Activated CD8-positive, alpha-beta T cell treated with anti-CD3 and anti-CD28 coated beads, Interleukin-2, amount 10 ng/mL, durations not matched to agents 7 days and 5 days (primary cell): ENCODE results near the gene COPB2. TPM values are rescaled to one million over a fixed set of nuclear protein-coding genes. Genes with fewer than 3 reads are reported as not detected.

Source experiments
- ATAC-seq: fragments of 150-1000 bp; cut with Tn5 transposase; one replicate; pipeline ENCODE4 v1.10.0; 2021; ENCODE audit warnings: moderate library complexity
- CTCF ChIA-PET: fragments of 350-600 bp; sonication (Branson Sonifier 250); formaldehyde crosslinking; loops from one replicate; lab custom pipeline; 2021; ENCODE audit warnings: antibody characterized with exemption; lab: Charles Lee
- POLR2A ChIA-PET: fragments of 350-600 bp; sonication (Branson Sonifier 250); formaldehyde crosslinking; loops from one replicate; lab custom pipeline; 2021; ENCODE audit warnings: antibody characterized with exemption; lab: Charles Lee
- DNase-seq: peaks from one replicate; pipeline ENCODE4 v3.0.0-alpha.2; 2020
- H3K27ac Mint-ChIP-seq: one replicate; pipeline ENCODE4 v1.8.0; 2021; ENCODE audit warnings: mild to moderate bottlenecking, mixed read lengths
- H3K27me3 Mint-ChIP-seq: one replicate; pipeline ENCODE4 v1.8.0; 2021; ENCODE audit warnings: low read depth, mixed read lengths
- H3K36me3 Mint-ChIP-seq: one replicate; pipeline ENCODE4 v1.8.0; 2021; ENCODE audit warnings: low read depth, mixed read lengths
- H3K4me1 Mint-ChIP-seq: one replicate; pipeline ENCODE4 v1.8.0; 2021; ENCODE audit warnings: low read depth, mixed read lengths
- H3K4me3 Mint-ChIP-seq: one replicate; pipeline ENCODE4 v1.8.0; 2021; ENCODE audit warnings: mild to moderate bottlenecking, mixed read lengths
- H3K9me3 Mint-ChIP-seq: one replicate; pipeline ENCODE4 v1.8.0; 2022; ENCODE audit warnings: mixed read lengths; ENCODE audit not compliant: insufficient read depth
- total RNA-seq, 2 experiments: library from RNA; stranded (reverse); gene quantifications; one replicate each; pipeline ENCODE4 v1.2.3, GENCODE V29; 2021

Gene COPB2
- total RNA-seq, 2 experiments from 2014 or later: 82.0 to 87.6 TPM

DNA sequence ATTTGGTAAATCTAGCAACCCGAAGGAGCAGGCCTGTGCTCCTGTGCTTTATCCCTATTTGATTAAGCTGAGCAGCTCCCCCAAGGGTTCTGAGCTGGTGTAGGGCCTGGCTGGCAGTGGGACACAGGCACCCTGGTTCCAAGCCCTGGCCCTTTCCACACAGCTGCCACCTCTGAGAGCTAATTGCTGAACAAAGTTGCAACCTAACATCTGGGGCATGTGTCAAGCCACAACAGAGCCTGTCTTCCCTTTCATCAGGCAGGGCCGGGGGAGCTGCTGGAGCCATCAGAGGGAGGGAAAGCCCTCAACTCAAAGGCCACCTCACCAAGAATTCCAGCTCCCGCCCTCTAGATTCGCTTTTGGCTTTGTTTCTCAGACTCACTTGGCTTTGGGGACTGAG, 62.7 kb downstream of the COPB2 start:
- ChIA-PET CTCF (interaction anchor here (1.0 to 1.1 kb wide), 3 partner anchors 16 to 391 kb away, joined by 3 to 4 read pairs (median 3); no protein-coding TSS in a partner anchor), POLR2A (no interaction called here)
- DNase-seq: no peak
- peaks cover 20% of the 10 kb centered on the region for H3K4me1 Mint-ChIP-seq
- H3K36me3 Mint-ChIP-seq: no peaks in the 10 kb centered on the region
- ATAC-seq: no peak
- no peak overlapping the region for H3K4me3 Mint-ChIP-seq
- H3K27me3 Mint-ChIP-seq: peaks cover 2% of the 10 kb centered on the region
- H3K27ac Mint-ChIP-seq: no peak overlapping the region
- H3K9me3 Mint-ChIP-seq: no peaks in the 10 kb centered on the region

DNA sequence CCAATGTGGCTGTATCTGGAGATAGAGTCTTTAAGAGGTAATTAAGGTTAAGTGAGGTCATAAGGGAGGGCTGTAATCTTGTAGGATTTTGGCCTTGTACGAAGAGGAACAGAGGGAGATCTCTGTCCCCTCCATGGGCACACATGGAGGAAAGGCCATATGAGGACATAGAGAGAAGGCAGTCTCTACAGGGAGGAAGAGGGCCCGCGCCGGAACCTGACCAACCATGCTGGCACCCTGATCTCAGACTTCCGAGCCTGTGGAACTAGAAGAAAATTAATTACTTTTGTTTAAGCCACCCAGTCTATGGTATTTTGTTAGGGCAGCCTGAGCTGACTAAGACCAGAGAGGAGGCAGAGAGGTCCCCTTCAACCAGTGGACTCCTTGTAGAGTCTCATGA, 63.3 kb downstream of the COPB2 start:
- DNase-seq: no peak
- peaks cover 20% of the 10 kb centered on the region for H3K4me1 Mint-ChIP-seq
- H3K36me3 Mint-ChIP-seq: no peaks in the 10 kb centered on the region
- ATAC-seq: no peak
- H3K27me3 Mint-ChIP-seq: peaks cover 2% of the 10 kb centered on the region
- no peak overlapping the region for H3K4me3 Mint-ChIP-seq
- ChIA-PET POLR2A (no interaction called here), CTCF (interaction anchor here (1.0 to 1.1 kb wide), 3 partner anchors 15 to 390 kb away, joined by 3 to 4 read pairs (median 3); no protein-coding TSS in a partner anchor)
- H3K27ac Mint-ChIP-seq: no peak overlapping the region
- no peaks in the 10 kb centered on the region for H3K9me3 Mint-ChIP-seq

GRCh38 chr3:139325551-139325950, 63.9 kb downstream of the COPB2 start:
- POLR2A ChIA-PET: no interaction called here
- CTCF ChIA-PET: no interaction called here
- Mint-ChIP-seq H3K9me3 (no peaks in the 10 kb centered on the region), H3K27me3 (peaks cover 4% of the 10 kb centered on the region), H3K27ac (no peak overlapping the region), H3K36me3 (no peaks in the 10 kb centered on the region), H3K4me1 (peaks cover 20% of the 10 kb centered on the region), H3K4me3 (no peak overlapping the region)
- ATAC-seq: no peak
- DNase-seq: no peak

DNA sequence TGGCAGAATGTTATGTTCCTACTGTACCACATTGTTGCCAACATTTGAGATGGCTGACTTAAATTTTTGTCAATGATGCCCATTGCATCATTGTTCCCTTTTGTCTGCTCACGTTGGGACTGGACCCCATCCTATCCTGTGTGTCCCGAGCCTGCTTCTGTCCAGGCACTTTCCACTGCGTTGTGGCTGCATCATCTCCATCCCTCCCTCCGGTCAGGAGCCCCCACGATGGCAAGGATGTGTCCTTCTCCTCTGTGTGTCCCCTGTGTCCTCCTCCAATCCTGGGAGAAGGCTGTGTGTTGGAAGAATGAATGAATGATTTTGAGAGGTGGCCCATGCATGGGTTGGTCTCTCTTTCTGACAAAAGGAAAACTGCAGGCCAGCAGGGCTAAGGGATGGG, 65.0 kb downstream of the COPB2 start:
- ChIA-PET POLR2A (no interaction called here), CTCF (no interaction called here)
- Mint-ChIP-seq H3K4me3 (no peak overlapping the region), H3K27me3 (peaks cover 2% of the 10 kb centered on the region), H3K9me3 (no peaks in the 10 kb centered on the region), H3K36me3 (no peaks in the 10 kb centered on the region), H3K4me1 (peaks cover 17% of the 10 kb centered on the region), H3K27ac (no peak overlapping the region)
- DNase-seq: no peak
- no peak for ATAC-seq

DNA sequence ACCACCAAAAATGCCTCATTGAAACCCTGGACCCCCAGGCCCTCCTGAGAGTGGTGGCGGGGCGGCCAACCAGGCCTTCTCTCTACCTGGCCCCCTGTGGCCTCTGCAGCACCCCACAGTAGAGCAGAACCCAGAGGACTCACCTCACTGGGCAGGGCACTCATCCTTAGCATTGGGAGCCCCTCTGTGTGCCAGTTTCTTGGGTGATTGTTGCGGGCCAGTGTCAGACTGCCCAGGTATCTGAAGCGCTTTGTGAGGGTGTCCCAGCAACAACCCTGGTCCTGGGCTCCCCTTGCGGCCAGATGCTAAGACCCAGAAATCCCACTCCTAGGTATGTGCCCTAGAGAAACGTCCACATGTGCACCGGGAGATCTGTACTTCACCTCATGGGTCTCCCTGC, 66.3 kb downstream of the COPB2 start:
- ATAC-seq (no peak), DNase-seq (no peak)
- Mint-ChIP-seq H3K4me1 (peaks cover 4% of the 10 kb centered on the region), H3K27ac (no peak overlapping the region), H3K27me3 (peaks cover 2% of the 10 kb centered on the region), H3K36me3 (no peaks in the 10 kb centered on the region), H3K4me3 (no peak overlapping the region), H3K9me3 (no peaks in the 10 kb centered on the region)
- ChIA-PET POLR2A (no interaction called here), CTCF (no interaction called here)

DNA sequence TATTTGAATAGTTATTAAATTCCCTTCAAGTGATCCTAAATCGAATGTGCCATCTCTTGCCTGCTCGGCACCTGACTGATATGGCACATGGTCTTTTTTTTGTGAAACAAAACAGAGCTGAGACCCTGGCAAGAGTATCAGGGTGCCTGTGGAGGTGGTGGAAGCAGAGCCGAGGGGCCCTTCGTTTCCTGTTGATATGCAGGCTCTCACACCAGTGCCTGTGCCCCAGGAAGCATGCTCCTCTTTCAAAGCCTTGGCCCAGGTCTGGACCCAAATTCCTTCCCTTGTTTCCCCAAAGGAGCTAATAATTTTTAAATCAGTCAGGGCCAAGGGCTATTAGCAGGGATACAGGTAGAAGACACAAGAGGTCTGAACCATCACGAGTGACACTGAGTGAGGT, 67.1 kb downstream of the COPB2 start:
- DNase-seq (no peak), ATAC-seq (no peak)
- ChIA-PET POLR2A (no interaction called here), CTCF (no interaction called here)
- Mint-ChIP-seq H3K27ac (no peak overlapping the region), H3K27me3 (peaks cover 4% of the 10 kb centered on the region), H3K36me3 (no peaks in the 10 kb centered on the region), H3K9me3 (no peaks in the 10 kb centered on the region), H3K4me1 (no peaks in the 10 kb centered on the region), H3K4me3 (no peak overlapping the region)

DNA sequence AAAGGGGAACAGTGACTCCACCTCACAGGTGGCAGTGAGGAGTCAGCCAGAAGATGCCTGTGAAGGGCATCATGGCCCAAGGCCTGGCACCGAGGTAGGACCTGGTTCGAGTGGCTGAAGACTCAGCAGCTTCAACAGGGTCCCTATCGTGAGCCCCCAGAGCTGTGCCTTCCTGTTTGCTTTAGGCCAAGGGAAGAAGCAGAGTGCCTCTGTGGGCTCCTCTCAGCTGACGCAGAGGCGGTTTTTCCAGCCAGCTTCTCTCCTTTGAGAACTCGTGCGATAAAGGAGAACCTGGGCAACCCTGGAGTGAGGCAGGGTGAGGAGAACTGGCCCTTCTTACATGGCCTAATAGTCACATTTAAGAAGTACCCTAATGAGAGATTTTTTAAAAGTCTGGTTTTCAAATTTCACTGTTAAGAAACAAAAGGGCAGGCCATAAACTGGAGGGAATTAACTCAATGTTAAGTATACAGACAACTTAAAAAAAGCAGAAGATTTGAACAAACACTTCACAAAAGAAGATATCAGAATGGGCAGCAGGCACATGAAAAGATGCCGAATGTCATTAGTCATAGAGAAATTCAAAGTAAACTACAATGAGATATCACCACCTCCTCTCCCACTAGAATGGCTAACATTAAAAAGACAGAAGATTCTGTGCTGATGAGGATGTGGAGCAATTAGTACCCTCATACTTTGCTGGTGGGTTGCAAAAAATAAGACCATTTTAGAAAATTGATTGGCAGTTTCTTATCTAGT, 68.7 kb downstream of the COPB2 start:
- ChIA-PET POLR2A (no interaction called here), CTCF (no interaction called here)
- H3K9me3 Mint-ChIP-seq: no peaks in the 10 kb centered on the region
- no peak overlapping the region for H3K4me3 Mint-ChIP-seq
- DNase-seq (no peak), ATAC-seq (no peak)
- H3K36me3 Mint-ChIP-seq: no peaks in the 10 kb centered on the region
- no peak overlapping the region for H3K27ac Mint-ChIP-seq
- no peaks in the 10 kb centered on the region for H3K4me1 Mint-ChIP-seq
- H3K27me3 Mint-ChIP-seq: peaks cover 10% of the 10 kb centered on the region

DNA sequence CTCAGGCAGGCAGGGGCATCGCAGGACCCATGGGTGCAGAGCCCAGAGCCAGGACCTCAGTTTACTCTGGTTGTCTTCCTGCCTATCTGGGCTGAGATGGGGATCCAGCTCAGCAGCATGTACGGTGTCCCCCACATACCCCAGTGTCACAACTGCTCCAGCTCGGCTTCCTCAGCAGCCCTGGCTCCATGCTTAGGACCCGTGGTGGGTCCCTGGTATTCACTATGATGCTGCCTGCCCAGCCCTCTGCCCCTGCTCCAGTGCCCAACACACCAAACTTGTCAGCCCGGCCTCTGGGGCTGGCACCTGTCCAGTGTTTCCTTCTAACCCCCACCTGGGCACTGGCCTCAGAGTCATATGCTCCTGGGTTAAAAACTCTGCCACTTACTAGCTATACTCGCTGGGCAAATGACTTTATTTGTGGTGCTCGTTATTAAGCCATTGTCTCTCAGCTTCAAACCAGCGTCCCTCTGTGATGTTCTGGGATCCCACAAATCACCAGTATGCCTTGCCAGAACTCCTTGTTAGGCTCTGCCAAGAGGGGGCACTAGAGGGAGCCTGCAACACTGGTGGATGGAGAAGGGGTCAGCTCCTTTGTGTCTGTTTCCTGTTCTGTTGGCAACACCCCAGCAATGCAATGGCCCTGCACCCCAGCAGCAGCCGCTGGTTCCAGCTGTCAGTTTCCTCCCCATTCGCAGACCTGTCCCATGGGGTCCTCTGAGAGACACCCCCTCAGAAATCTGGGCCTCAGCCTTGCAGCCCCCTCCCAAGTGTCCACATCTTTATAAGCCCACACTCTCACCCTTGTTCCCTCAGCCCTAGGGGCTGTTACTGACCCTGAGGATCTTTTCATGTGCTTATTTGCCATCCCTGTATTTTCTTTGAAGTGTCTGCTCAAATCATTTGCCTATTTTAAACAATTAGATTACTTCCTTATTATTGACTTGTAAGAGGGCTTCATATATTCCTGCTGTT, 69.7 kb downstream of the COPB2 start:
- H3K9me3 Mint-ChIP-seq: no peaks in the 10 kb centered on the region
- ATAC-seq (no peak), DNase-seq (no peak)
- H3K27ac Mint-ChIP-seq: no peak overlapping the region
- H3K4me3 Mint-ChIP-seq: no peak overlapping the region
- no peaks in the 10 kb centered on the region for H3K4me1 Mint-ChIP-seq
- no peaks in the 10 kb centered on the region for H3K36me3 Mint-ChIP-seq
- ChIA-PET POLR2A (no interaction called here), CTCF (interaction anchor here (1.5 to 1.7 kb wide), 2 partner anchors 9 to 11 kb away, joined by 4 to 13 read pairs; no protein-coding TSS in a partner anchor)
- H3K27me3 Mint-ChIP-seq: peaks cover 12% of the 10 kb centered on the region

- H3K36me3 Mint-ChIP-seq: no peaks in the 10 kb centered on the region
- H3K27ac Mint-ChIP-seq: no peak overlapping the region
- DNase-seq (no peak), ATAC-seq (no peak)
- H3K4me1 Mint-ChIP-seq: no peaks in the 10 kb centered on the region
- peaks cover 14% of the 10 kb centered on the region for H3K27me3 Mint-ChIP-seq
- CTCF ChIA-PET: interaction anchor here (1.5 to 1.7 kb wide), 2 partner anchors 10 to 12 kb away, joined by 4 to 13 read pairs; no protein-coding TSS in a partner anchor
- POLR2A ChIA-PET: no interaction called here
- no peaks in the 10 kb centered on the region for H3K9me3 Mint-ChIP-seq
- no peak overlapping the region for H3K4me3 Mint-ChIP-seq
These were observed 70.6 kb downstream of the COPB2 start for GRCh38 chr3:139318826-139319225.

GRCh38 chr3:139318431-139318816, 71.0 kb downstream of the COPB2 start:
- H3K36me3 Mint-ChIP-seq: no peaks in the 10 kb centered on the region
- peaks cover 14% of the 10 kb centered on the region for H3K27me3 Mint-ChIP-seq
- no peaks in the 10 kb centered on the region for H3K9me3 Mint-ChIP-seq
- DNase-seq: no peak
- ChIA-PET POLR2A (no interaction called here), CTCF (interaction anchor here (1.5 to 1.7 kb wide), 2 partner anchors 10 to 12 kb away, joined by 4 to 13 read pairs; no protein-coding TSS in a partner anchor)
- H3K4me1 Mint-ChIP-seq: no peaks in the 10 kb centered on the region
- H3K4me3 Mint-ChIP-seq: no peak overlapping the region
- H3K27ac Mint-ChIP-seq: no peak overlapping the region
- no peak for ATAC-seq

GRCh38 chr3:139317660-139318430, 71.6 kb downstream of the COPB2 start:
- ChIA-PET POLR2A (no interaction called here), CTCF (interaction anchor here (1.0 to 1.7 kb wide), 2 partner anchors 11 to 206 kb away, joined by 3 to 13 read pairs; no protein-coding TSS in a partner anchor)
- Mint-ChIP-seq H3K9me3 (no peaks in the 10 kb centered on the region), H3K36me3 (no peaks in the 10 kb centered on the region), H3K27ac (no peak overlapping the region), H3K4me1 (no peaks in the 10 kb centered on the region), H3K27me3 (peaks cover 14% of the 10 kb centered on the region), H3K4me3 (no peak overlapping the region)
- no peak for ATAC-seq
- DNase-seq: no peak
